HG02642 (cell line): ENCODE data around the gene STIM1.

ENCODE experiments used
- ATAC-seq: cut with Tn5 transposase; IDR thresholded peaks from one replicate; pipeline ENCODE4 v1.9.1; 2021; ENCODE audit warnings: mild to moderate bottlenecking; ENCODE audit not compliant: unreplicated experiment, poor library complexity

Gene STIM1

DNA sequence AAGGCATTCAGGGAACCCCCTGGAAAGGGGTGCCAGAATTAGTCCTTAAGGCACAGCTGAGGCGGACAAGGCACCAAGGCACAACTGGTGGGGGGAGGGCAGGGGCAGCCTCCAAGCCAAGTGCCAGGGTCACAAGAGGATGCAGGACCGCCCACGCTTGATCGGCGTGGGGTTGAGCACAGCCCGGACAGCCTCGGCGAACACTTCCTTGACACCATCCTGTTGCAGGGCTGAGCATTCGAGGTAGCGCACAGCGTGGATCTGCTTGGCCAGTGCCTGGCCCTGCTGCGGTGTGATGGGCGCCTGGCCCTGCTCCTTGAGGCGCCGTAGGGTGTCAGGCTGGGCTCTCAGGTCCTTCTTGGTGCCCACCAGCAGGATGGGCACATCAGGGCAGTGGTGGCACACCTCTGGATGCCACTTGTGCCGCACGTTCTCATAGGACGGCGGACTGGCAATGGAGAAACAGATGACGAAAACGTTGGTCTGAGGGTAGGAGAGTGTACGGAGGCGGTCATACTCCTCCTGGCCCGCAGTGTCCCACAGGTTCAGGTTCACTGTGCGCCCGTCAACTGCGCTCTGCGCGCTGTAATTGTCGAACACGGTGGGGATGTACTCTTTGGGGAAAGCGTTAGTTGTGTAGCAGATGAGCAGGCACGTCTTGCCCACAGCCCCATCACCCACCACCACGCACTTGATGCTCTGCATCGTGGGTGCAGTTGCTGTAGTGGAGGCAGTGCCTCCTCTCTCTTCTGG lies 27.9 kb upstream of the STIM1 start:
- no peak for ATAC-seq

DNA sequence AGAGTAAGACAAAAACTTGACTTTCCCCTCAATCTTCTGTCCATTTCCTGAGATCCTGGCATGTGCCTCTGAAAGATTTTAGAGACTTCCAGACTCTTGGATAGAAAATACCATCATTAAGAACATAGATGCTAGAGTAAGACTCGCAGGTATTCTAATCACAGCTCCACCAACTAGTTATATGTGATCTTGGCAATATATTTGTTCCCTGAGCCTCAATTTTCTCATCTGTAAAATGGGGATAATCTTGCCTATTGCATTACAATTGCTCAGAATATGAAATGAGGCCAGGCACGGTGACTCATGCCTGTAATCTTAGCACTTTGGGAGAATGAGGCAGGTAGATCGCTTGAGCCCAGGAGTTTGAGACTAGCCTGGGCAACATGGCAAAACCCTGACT lies 25.4 kb upstream of the STIM1 start:
- ATAC-seq = no peak

GRCh38 chr11:3830730-3831129 lies 24.7 kb upstream of the STIM1 start:
- no peak for ATAC-seq

- ATAC-seq = no peak
Observed at GRCh38 chr11:3831378-3832239, 23.9 kb upstream of the STIM1 start.

- ATAC-seq = no peak
Observed at GRCh38 chr11:3832816-3833215, 22.6 kb upstream of the STIM1 start.

DNA sequence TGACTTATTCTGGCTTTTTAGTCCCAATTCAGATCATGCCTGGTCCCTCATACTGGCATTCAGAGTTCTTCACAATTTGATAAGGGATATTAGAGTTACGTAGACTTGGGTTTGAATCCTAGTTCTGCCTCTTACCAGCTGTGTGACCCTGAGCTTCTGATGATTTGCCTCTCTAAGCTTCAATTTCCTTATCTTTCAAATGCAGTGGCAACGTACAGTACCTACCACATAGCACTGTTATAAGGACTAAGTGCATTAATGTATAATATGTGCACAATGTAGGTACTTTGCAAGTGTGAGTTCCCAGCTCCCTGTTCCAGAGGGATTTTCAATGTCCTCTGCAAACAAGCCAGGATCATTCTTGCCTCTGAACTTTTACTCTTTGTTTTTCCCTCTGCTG lies 22.0 kb upstream of the STIM1 start:
- ATAC-seq = no peak

GRCh38 chr11:3834349-3834663 lies 21.2 kb upstream of the STIM1 start:
- ATAC-seq = no peak

DNA sequence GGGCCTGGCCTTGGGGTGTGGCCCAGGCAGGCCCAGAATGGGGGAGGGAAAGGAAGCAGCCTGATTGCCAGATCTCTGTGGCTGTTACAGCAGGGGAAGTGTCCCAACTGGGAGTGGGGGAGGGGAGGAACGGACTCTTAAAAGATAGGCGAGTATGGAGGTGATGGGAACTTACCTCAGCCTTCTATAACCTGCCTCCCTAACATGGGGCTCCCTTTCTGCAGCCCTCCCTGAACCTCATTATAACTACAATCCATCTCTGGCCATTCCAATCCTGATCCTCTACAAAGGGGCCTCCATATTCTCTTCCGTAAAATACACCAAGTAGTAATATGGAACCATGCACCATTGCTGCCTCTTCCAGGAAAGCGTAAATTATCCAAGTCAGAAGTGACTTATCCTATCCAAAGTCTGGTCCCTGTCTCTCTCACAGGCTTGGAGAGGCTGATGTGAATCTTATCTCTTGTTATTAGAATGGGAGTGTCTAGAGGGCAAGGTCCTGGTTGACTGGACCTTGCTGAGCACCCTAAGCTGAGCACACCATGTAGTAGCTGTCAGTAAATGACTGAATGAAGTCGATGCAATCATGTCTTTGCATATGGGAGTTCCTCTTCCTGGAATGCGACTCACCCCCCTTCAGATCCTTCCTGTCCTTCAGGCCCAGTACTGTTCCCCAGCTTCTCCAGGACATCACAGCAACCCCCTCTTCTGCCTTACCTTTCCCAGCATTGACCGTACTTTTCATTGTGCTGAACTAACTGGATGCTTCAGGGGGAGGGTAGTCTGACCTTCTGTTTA lies 20.6 kb upstream of the STIM1 start:
- ATAC-seq = no peak

DNA sequence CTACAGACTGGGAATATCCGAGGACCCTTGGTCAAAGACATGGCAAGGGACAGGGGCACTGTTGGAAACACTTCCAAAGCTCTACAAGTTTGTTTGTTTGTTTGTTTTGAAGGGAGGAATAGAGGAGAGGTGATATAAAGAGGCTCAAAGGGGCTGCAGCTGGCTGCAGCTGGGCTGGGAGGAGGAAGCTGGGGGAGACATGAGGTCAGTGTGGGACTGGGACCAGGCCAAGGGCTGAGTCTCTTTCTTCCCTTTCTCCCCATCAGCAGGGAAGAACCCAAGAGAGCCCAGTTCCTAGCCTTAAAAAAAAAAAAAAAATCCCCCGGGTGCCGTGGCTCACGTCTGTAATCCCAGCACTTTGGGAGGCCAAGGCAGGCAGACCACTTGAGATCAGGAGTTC lies 19.7 kb upstream of the STIM1 start:
- no peak for ATAC-seq

GRCh38 chr11:3836903-3837302 lies 18.6 kb upstream of the STIM1 start:
- no peak for ATAC-seq

DNA sequence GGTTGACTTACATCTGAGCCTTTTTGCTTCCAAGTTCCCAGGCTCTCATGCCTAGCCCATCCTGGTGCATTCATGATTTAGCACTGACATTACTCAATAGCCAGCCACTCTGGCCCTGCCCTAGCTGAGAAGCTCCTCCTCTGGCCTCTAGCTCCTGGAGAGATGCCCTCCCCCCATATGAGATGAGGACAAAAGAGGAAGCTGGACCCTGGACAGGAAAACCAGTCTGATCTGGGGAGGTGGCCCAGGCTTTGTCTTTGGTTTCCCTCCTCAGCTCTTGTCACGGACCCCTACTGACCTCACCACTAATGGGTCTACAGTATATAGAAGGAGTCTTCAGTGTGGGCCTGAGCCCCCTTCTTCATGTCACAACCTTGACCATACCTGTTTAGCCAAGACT lies 17.7 kb upstream of the STIM1 start:
- ATAC-seq = no peak

DNA sequence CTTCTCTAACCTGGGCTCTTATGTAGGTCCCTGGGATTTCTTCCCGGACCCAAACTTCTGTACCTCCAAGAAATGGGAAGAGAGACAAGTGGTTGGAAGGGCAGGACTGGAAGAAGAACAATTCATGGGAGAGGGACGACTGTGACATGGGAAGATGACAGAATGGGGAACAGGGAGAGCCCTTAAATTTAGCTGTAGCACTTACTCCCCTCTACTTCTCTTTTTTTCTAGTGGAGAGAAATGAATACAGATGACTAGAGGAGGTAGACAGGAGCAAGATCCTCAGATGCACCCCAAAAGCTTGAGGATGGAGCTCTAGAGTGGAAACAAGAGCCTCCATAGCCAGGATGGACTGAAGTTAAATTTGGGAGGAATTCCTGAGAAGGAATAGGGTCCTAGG lies 17.0 kb upstream of the STIM1 start:
- no peak for ATAC-seq

DNA sequence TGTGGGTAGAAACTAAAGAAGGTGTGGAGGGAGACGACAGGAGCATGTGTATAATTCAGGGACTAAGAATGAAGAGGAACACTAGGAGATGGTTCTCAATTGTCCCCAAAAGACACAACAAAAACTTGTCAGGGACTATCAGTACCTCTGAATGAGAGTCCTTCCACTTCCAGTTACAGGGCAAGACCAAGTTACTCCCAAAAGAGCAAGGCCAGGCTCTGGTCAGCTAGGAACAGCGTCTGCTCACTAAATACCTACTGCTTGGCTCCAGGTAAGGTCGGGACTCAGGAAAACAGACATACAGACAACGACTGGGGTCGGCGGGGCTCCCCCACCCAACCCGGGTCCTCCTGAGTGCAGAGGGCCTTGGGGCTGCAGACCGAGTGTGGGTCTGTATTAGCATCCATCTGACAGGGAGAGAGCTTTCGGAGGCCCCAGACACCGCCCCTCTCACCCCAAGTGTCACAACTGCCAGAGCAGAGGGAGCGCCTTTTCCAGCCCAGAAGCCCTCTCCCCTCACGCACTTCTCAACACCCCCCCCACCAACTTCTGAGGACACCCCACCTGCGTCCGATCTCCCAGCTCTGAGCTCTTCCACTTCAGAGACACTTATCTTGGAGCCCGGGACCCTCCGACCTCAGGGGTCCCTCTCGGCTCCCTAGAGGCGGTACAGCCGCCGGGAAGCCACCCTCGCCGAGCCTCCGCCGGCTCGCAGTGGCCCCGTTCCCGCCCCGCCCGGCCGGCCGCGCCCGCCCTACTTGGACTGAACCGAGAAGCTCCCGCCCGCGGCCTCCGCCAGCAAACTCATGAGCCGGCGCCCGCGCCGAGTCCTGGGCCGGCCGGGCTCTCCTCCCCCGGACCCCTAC lies 15.2 kb upstream of the STIM1 start:
- peak; percentile 1 for ATAC-seq

- peak; percentile 55 for ATAC-seq
Observed at GRCh38 chr11:3840870-3841425, 14.5 kb upstream of the STIM1 start, which contains the start of gene RHOG. Gene RHOG, minus strand, starts transcription at chr11:3840959. Its CDS starts 12,821 bp downstream, at chr11:3828138.

DNA sequence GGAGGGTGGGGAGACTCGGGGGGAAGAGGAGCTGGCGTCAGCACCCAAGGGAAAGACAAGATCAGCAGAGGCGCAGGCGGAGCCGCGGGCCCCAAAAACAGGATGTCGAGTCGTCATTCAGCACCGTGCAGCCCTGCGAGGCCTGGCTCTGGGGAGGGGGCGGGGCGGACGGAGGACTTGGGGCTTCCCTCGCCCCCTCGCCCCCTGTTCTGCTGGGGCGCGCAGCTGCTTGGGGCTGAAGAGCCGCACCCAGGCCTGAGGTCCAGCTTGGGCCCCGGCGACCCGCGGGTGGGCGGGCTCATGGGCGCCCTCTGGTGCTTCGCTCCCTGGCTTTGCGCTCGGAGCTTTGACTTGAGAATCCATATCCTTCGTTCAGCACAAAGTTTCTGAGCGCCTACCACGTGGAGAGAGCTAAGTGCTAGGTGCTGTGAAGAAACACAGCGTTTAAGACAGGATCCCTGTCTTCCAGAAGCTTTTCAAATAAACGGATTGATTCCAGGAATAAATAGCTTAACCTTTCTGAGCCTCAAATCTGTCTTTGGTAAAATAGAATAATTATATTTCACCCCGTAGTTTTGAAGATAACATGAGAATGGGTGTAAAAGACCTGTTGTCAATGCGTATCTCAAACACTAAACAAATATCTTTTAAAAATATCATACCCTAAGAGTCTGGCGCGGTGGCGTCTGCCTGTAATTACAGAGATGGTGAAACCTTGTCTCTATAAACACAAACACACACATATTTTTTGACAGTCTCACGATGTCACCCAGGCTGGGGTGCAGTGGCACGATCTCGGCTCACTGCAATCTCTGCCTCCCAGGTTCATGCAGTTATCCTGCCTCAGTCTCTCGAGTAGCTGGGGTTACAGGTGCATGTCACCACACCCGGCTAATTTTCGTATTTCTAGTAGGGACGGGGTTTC lies 13.8 kb upstream of the STIM1 start:
- peak; percentile 60 for ATAC-seq

GRCh38 chr11:3843326-3843725 lies 12.1 kb upstream of the STIM1 start:
- no peak for ATAC-seq

- ATAC-seq = no peak
Observed at GRCh38 chr11:3845246-3845645, 10.2 kb upstream of the STIM1 start.

DNA sequence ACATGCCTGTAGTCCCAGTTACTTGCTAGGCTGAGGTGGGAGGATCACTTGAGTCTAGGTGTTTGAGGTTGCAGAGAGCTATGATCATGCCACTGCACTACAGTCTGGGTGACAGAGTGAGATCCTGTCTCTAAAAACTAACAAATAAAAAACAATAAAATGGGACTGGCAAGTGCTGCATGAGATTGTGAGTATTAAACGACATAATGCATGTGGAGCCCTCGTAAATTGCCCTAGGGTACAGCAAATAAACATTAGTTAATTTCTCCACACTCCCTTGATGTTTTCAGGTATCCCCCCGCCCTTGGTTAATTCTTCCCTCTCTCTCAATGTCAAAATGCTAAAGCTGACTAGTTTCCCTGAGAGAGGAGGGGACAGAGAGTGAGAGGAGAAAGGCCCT lies 9.8 kb upstream of the STIM1 start:
- ATAC-seq = no peak
